ENCODE measurements around the gene XIRP1. TPM values are rescaled to one million over a fixed set of nuclear protein-coding genes. Genes with fewer than 3 reads are reported as not detected.

Gene XIRP1
- total RNA-seq, 4 donors from 2014 or later = 0.06 to 0.07 TPM; not detected in 2

GRCh38 chr3:39134305-39134704 lies 58.1 kb downstream of the XIRP1 start:
- no peak overlapping the region for H3K27ac ChIP-seq
- no peaks in the 10 kb centered on the region for H3K27me3 ChIP-seq
- H3K36me3 ChIP-seq = no peaks in the 10 kb centered on the region
- H3K4me1 ChIP-seq = no peaks in the 10 kb centered on the region
- H3K9me3 ChIP-seq = no peaks in the 10 kb centered on the region
- intact Hi-C loops (cut with DNase I; ENCODE audit: low total_unique reads) = no loop called here
- no peak overlapping the region for H3K4me3 ChIP-seq
- TF ChIP-seq CTCF (IDR thresholded peaks at IDR 0.05) = no peak
- no peak for DNase-seq

- Histone ChIP-seq H3K4me3 (no peak overlapping the region), H3K4me1 (no peaks in the 10 kb centered on the region), H3K27me3 (no peaks in the 10 kb centered on the region), H3K27ac (no peak overlapping the region), H3K9me3 (no peaks in the 10 kb centered on the region), H3K36me3 (no peaks in the 10 kb centered on the region)
- TF ChIP-seq POLR2A (IDR thresholded peaks at IDR 0.05) (no peak), CTCF (IDR thresholded peaks at IDR 0.05) (no peak)
- DNase-seq = no peak
- intact Hi-C loops (cut with DNase I; ENCODE audit: low total_unique reads) = no loop called here
These were observed 58.6 kb downstream of the XIRP1 start for GRCh38 chr3:39133822-39134221.

Small RNAs within 50 kb of the gene (microRNA-seq; reads per million reads assigned to microRNA genes)
- gene MIR6822 (ENCODE audit: borderline microRNAs expressed, borderline replicate concordance) = not detected

Small RNAs within 50 kb of the gene (small RNA-seq; reads per million reads assigned to genes)
- not detected for gene RF00017

Other genes with a start within 250 kb of the XIRP1 start
- gene SCN11A, start 140.7 kb downstream of the XIRP1 start, total RNA-seq = 1 to 10 TPM in 1 of 4 donors, under 1 TPM in 1, not detected in 2; 0.12 to 1.8 TPM
- 10 to 100 TPM; 28.4 to 84.4 (median 37.0) TPM for gene WDR48, start 140.6 kb downstream of the XIRP1 start, total RNA-seq
- gene GORASP1, start 85.0 kb downstream of the XIRP1 start, total RNA-seq = 10 to 100 TPM; 32.3 to 73.4 (median 47.5) TPM
- gene TTC21A, start 84.9 kb downstream of the XIRP1 start, total RNA-seq = 10 to 100 TPM in 1 of 4 donors, 1 to 10 TPM in 3; 2.8 to 16.3 (median 6.1) TPM
- 10 to 100 TPM; 23.6 to 79.7 (median 55.0) TPM for gene CSRNP1, start 39.0 kb downstream of the XIRP1 start, total RNA-seq
- 1 to 10 TPM in 3 of 4 donors, not detected in 1; 1.1 to 7.6 (median 2.1) TPM for gene CX3CR1, start 87.4 kb upstream of the XIRP1 start, total RNA-seq
- gene CCR8, start 137.1 kb upstream of the XIRP1 start, total RNA-seq = not detected
- 10 to 100 TPM; 22.6 to 30.3 (median 26.7) TPM for gene SLC25A38, start 190.8 kb upstream of the XIRP1 start, total RNA-seq
- gene RPSA, start 214.1 kb upstream of the XIRP1 start, total RNA-seq = 1,000 to 10,000 TPM in 3 of 4 donors, 100 to 1,000 TPM in 1; 824 to 1,988 (median 1,203) TPM

Data from uterus (tissue), 4 donors.